AG10803 (cell line): Measurements from ENCODE around the gene CTIF.

Experiments used
- DNase-seq: peaks from one replicate; pipeline ENCODE4 v3.0.0; 2010; ENCODE audit warnings: low read depth
- H3K4me3 ChIP-seq: 2 replicates; pipeline ENCODE4 v1.5.1; 2011; ENCODE audit warnings: mild to moderate bottlenecking, low read length, control low read depth
- CTCF ChIP-seq: conservative IDR thresholded peaks from 2 replicates; pipeline ENCODE4 v1.5.1; 2011; ENCODE audit warnings: mild to moderate bottlenecking, low read length, control low read depth, inconsistent platforms

The CTIF gene

GRCh38 chr18:48569139-48569914 is 30.5 kb downstream of the CTIF start:
- no peak for DNase-seq
- TF ChIP-seq CTCF, result no peak
- no peak overlapping the region for H3K4me3 ChIP-seq

- TF ChIP-seq CTCF, result no peak
- DNase-seq, result no peak
- no peak overlapping the region for H3K4me3 ChIP-seq
Measured at GRCh38 chr18:48569915-48570264, 31.1 kb downstream of the CTIF start.

DNA sequence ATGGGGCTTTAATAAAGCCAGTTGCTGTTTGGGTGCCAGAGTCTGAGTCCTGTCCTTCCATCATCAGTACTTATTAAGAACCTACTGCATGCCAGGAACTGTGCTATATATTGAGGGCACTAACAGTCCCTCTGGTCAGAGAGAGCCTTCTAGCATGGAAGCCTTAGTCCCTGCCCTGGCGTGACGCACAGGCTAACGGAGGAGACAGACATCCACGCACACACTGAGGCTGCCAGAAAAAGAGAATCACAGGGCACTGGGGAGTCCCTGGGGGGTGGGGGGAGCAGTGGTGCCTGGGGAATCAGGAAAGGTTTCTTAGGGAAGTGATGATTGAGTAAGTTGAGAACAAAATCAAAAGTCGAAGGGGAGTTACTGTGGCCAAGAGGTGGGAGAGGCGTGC is 31.5 kb downstream of the CTIF start:
- no peak overlapping the region for H3K4me3 ChIP-seq
- no peak for DNase-seq
- TF ChIP-seq CTCF, result no peak

DNA sequence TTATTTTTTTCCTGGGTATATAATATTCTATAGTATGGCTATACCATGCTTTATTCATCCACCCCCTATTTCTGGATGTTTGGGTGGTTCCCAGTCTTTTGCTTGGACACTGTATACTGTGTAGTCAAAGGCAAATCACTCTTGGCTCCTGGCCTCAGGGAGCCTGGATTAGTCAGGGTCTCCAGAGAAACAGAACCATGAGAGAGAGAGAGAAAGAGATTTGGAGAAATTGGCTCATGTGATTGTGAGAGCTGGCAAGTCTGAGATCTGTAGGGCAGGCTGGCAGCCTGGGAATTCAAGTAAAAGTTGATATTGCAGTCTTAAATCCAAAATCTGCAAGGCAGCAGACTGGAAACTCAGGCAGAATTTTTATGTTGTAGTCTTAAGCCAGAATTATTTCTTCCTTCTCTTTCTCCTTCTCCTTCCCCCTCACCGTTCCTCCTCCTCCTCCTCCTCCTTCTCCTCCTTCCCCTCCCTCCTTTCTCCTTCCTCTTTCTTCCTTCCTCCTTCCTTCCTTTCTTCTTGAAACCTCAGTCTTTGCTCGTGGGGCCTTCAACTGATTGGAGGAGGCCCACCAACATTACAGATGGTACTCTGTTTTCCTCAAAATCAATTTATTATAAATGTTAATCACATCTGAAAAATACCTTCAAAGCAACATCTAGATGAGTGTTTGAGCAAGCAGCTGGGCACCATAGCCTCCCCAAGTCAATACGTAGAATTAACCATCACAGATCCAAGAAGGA is 33.0 kb downstream of the CTIF start:
- no peak for TF ChIP-seq CTCF
- no peak overlapping the region for H3K4me3 ChIP-seq
- no peak for DNase-seq

DNA sequence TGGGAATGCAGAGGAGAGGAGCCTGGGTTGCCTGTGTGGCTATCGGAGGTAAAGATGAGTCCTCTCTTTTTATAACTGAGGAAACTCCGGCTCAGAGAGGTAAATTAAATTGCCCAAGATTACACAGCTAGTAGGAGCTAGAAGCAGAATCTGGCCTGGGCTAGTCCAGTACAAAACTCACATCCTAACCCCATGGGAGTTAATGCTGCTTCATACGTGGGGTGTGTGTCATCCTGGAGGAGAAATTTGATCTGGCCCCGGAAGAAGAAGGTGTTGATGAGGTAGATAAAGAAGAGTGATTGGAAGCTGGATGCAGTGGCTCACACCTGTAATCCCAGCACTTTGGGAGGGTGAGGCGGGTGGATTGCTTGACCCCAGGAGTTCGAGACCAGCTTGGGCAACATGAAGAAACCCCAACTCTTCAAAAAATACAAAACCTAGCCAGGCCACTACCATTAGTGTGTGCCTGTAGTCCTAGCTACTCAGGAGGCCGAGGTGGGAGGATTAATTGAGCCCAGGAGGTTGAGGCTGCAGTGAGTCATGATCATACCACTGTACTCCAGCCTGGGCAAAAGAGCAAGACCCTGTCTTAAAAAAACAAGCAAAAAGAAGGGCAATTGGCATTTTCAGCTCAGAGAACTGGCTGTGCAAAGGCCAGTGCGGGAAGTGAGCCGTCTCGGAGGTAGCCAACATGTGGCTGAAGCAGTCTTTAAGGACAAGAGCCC is 33.7 kb downstream of the CTIF start:
- no peak overlapping the region for H3K4me3 ChIP-seq
- no peak for TF ChIP-seq CTCF
- DNase-seq, result peak; percentile 36

DNA sequence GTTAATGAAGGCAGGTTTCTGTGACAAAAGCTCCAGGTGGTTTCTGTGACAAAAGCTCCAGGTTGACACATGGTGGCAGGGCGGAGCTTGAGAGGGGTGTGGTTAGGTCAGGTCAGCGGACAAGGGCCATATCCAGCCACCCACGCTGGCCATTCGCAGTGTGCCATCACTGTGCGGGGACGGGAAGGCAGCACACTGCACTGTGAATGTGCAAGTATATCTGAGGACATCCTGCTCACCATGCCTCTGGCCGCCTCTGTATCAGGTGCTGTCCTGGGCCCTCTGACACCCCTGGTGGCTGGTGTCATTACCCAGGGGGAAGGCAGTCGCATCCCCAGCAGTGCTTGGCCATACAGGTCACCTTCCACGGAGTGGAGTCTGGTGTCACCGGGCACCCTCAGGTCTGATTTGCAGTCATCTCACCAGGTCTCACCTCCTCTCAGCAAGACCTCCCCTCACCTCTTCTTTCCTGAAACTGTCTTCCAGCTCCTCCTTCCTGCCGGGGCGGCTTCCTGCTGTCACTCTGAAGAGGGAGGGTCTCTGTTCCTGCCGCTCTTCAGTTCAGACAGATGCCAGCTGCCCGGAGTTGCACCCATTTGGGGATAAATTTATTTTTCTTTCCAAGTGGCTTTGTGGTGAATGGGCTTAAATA is 34.9 kb downstream of the CTIF start:
- no peak for DNase-seq
- H3K4me3 ChIP-seq, result no peak overlapping the region
- TF ChIP-seq CTCF, result no peak
